GM13977 (cell line): ENCODE data around the gene ARPC1A.
"Not testable (repeated sequence)": the region's sequence is repeated elsewhere in the genome, so short reads cannot be mapped to it uniquely, and the experiment has no call there.

Experiments used
- DNase-seq: peaks from one replicate; pipeline ENCODE4 v3.0.0; 2012; ENCODE audit warnings: low spot score
- CTCF ChIP-seq: IDR thresholded peaks from 2 replicates; pipeline ENCODE4 v1.5.1; 2012; ENCODE audit warnings: mild to moderate bottlenecking, control low read depth; ENCODE audit not compliant: insufficient read depth; ENCODE audit errors: extremely low read depth, missing control alignments
- in situ Hi-C: fragments of 300-500 bp; cut with MboI; formaldehyde crosslinking; loops from one replicate; pipeline ENCODE4 v1.12.0; 2022; ENCODE audit warnings: low sequenced_read_pairs, low pct_unique_long_range_greater_than_20kb, mixed read lengths, inconsistent platforms; ENCODE audit not compliant: unreplicated experiment

ARPC1A gene

DNA sequence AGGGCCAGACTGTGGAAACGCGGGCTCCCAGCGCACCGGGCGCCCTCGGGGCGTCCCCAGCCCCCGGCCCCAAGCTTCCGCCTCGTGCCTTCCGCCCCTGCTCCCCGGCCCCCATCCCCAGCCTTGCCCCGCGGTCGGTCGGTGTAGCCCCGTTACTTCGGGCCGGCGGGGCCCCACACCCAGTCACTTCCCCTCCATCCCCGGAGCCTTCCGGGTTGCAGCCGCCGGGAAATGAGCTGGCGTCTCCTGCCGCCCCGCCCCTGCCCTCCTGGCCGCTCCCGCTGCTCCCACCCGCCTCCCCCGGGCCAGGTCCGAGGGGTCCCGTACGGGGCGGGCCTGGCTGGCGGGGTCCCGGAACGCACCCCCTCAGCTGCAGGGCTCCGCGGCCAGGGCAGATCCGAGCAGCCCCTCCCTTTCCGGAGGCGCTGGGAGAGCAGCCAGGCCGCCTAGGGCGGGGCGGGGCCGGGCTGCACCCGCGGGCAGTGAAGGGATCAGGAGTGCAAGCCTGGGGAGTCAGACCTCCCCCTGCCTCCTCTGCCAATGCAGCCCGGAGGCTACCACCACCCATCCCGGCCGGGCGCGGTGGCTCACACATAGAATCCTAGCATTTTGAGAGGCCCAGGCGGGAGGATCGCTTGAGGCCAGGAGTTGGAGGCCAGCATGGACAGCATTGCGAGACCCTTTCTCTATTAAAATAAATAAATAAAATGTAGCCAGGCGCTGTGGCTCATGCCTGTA is 49.5 kb downstream of the ARPC1A start:
- TF ChIP-seq CTCF: no peak
- peak; percentile 84 for DNase-seq
- in situ Hi-C loops: no loop called here

GRCh38 chr7:99379043-99379577 is 53.4 kb downstream of the ARPC1A start:
- peak; percentile 65 for DNase-seq
- TF ChIP-seq CTCF: no peak
- in situ Hi-C loops: no loop called here

- DNase-seq, in situ Hi-C loops: not testable (repeated sequence)
These were observed 54.0 kb downstream of the ARPC1A start for GRCh38 chr7:99379693-99380031.

- TF ChIP-seq CTCF: no peak
- peak; percentile 76 for DNase-seq
- in situ Hi-C loops: no loop called here
These were observed 54.5 kb downstream of the ARPC1A start for GRCh38 chr7:99380032-99380822.

GRCh38 chr7:99380823-99381663 is 55.3 kb downstream of the ARPC1A start:
- in situ Hi-C loops: no loop called here
- no peak for TF ChIP-seq CTCF
- peak; percentile 87 for DNase-seq

- in situ Hi-C loops: no loop called here
- TF ChIP-seq CTCF: no peak
- DNase-seq: no peak
These were observed 56.0 kb downstream of the ARPC1A start for GRCh38 chr7:99381664-99382075.
